Left kidney (tissue), 2 donors: ENCODE results near the gene B4GALNT4. TPM values are rescaled to one million over a fixed set of nuclear protein-coding genes. Genes with fewer than 3 reads are reported as not detected.
A peak's percentile ranks its signal among the peaks of the same experiment; 100 is the strongest.
"Not testable (repeated sequence)": the region's sequence is repeated elsewhere in the genome, so short reads cannot be mapped to it uniquely, and the experiment has no call there.

Source experiments
- DNase-seq: peaks from one replicate; pipeline ENCODE4 v3.0.0-alpha.2; 2013
- polyA plus RNA-seq: library from polyadenylated mRNA; unstranded; fragments of 120-200 nt; gene quantifications from one replicate; pipeline ENCODE4 v1.2.1, GENCODE V29; 2013; ENCODE audit not compliant: insufficient read length

Gene B4GALNT4
- polyA plus RNA-seq, 1 donor: 65.8 TPM

- DNase-seq: no peak
These were observed 36.9 kb downstream of the B4GALNT4 start for GRCh38 chr11:405954-406795.

- peak; percentile 37 for DNase-seq
These were observed 37.7 kb downstream of the B4GALNT4 start for GRCh38 chr11:406796-407650.

DNA sequence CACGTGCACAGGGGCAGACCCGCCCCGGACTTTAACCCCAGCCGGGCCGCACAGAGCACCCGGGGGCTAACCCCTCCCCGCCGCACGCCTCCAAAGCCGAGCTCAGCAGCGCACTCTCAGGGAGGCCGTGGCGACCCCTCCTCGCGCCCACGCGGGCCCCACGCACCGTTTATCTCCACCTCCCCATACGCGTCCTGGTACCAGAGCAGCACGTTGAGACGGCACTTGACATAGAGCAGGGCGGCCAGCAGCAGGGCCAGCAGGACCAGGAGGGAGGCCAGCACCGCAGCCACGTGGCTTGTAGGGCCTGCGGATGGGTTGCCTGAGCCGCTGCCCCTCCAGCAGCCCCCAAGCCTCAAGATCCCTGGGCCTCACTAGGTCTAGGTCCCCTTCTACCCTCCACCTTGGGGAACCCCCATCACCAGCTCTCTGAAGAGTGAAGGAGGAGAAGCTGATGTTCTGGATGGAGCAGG lies 38.4 kb downstream of the B4GALNT4 start:
- DNase-seq: no peak

GRCh38 chr11:408154-409007 lies 39.1 kb downstream of the B4GALNT4 start:
- DNase-seq: no peak

- DNase-seq: no peak
These were observed 39.8 kb downstream of the B4GALNT4 start for GRCh38 chr11:409008-409599.

DNA sequence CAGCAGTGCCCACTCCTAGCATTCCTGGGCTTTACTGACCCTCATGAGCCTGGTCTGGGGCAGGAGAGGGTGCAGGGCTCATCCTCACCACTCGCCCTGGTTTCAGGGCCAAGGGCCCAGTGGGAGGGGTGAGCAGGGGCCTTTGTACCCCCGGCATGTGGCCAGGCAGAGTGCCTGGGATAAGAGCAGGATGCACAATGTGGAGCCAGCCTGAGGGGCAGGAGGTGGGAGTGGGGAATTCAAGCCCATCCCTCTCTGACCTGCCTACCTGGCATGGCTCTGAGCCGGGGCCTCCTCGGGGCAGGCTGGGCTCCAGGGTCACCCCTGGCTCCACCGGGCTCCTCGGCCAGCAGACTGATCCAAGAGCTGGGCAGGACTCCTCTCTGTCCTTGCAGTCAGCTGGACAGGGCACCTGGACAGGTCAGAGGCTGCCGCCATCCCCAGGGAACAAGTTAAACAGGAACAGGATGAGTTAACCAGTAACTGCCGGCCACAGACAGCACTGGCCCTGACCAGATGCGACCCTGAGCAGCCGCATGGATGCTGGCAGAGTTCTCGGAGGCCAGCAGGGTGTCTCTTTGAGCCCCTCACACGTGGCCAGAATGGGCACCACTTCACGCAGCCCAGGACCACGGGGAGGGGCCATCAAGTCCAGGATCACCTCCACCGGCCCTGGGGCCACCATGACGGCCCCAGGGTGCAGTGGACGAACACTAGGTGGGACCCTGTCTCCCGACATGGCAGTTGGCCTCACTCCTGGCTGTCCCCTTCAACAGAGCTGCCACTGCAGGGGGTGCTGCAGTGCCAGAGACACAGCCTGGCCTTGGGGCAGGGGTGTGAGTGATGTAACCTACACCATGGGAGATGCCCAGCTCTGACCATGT lies 40.5 kb downstream of the B4GALNT4 start:
- DNase-seq: no peak

DNA sequence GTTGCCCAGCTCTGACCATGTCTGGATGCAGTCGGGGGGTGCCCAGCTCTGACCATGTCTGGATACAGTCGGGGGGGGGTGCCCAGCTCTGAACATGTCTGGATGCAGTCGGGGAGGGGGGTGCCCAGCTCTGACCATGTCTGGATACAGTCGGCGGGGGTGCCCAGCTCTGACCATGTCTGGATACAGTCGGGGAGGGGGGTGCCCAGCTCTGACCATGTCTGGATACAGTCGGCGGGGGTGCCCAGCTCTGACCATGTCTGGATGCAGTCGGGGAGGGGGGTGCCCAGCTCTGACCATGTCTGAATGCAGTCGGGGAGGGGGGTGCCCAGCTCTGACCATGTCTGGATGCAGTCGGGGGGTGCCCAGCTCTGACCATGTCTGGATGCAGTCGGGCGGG lies 41.4 kb downstream of the B4GALNT4 start:
- not testable (repeated sequence) for DNase-seq

GRCh38 chr11:411520-411919 lies 42.2 kb downstream of the B4GALNT4 start:
- not testable (repeated sequence) for DNase-seq

DNA sequence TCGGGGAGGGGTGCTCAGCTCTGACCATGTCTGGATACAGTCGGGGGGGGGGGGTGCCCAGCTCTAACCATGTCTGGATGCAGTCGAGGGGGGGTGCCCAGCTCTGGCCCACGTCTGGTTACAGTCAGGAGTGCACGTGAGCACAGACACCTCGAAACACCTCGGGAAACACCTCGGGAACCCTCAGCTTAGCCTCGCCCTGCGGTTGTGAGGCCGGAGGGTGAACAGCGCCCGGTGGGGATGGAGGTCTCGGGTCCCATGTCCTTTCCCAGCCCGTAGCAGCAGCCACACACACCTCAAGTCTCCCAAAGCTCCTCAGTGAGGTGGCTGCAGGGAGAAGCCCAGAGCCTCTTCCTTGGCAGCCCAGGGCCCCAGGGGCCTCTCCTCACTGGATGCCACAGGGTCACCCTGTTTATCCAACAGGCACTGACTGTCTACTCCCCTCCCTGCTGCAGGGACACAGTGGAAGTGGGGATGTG lies 43.4 kb downstream of the B4GALNT4 start:
- no peak for DNase-seq

- DNase-seq: no peak
These were observed 44.1 kb downstream of the B4GALNT4 start for GRCh38 chr11:413120-414081.

- DNase-seq: no peak
These were observed 45.1 kb downstream of the B4GALNT4 start for GRCh38 chr11:414318-414857.

DNA sequence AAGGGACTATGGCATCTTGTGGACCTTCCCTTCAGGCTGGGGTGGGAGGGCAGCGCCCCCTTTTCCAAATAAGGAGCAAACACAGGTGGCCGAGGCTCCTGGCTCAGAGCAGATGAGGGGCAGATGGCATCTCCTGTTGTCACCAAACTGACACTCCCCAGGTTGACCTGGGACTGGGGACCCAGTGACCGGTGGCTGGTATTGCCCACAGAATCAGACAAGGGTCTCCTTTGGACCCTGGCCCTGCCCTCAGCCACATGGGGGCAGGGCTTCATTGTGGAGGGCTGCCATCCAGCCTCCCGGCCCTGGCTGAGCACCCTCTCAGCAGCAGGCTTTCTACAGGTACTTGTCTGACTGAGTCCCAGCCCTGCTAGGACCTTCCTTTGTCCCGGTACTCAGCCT lies 46.3 kb downstream of the B4GALNT4 start:
- DNase-seq: no peak

- no peak for DNase-seq
These were observed 46.9 kb downstream of the B4GALNT4 start for GRCh38 chr11:416051-416756.

- no peak for DNase-seq
These were observed 47.7 kb downstream of the B4GALNT4 start for GRCh38 chr11:416757-417621.

- no peak for DNase-seq
These were observed 48.5 kb downstream of the B4GALNT4 start for GRCh38 chr11:417652-418342.
